H9 (cell line): Measurements from ENCODE around the gene CDC42. TPM values are rescaled to one million over a fixed set of nuclear protein-coding genes. Genes with fewer than 3 reads are reported as not detected.

Experiments
- DNase-seq: peaks from one replicate; pipeline ENCODE4 v3.0.0-alpha.2; 2017
- H2AFZ ChIP-seq: one replicate; pipeline ENCODE4 v1.6.1; 2013; ENCODE audit warnings: mild to moderate bottlenecking, low read length, control low read depth, moderate library complexity
- H2AK5ac ChIP-seq: 2 replicates; pipeline ENCODE4 v1.6.1; 2013; ENCODE audit warnings: low read length, control low read depth, mixed read lengths; ENCODE audit not compliant: insufficient read length
- H2BK120ac ChIP-seq: one replicate; pipeline ENCODE4 v1.6.1; 2013; ENCODE audit warnings: low read depth, mild to moderate bottlenecking, low read length, control low read depth, inconsistent platforms; ENCODE audit not compliant: poor library complexity, severe bottlenecking
- H2BK12ac ChIP-seq: 2 replicates; pipeline ENCODE4 v1.6.1; 2013; ENCODE audit warnings: low read length, control low read depth, mixed read lengths, low read depth; ENCODE audit not compliant: insufficient read length
- H2BK15ac ChIP-seq: 2 replicates; pipeline ENCODE4 v1.6.1; 2013; ENCODE audit warnings: low read depth, low read length, control low read depth
- H2BK20ac ChIP-seq: one replicate; pipeline ENCODE4 v1.6.1; 2013; ENCODE audit warnings: low read depth, mild to moderate bottlenecking, low read length, control low read depth, inconsistent platforms; ENCODE audit not compliant: poor library complexity, severe bottlenecking
- H2BK5ac ChIP-seq: 2 replicates; pipeline ENCODE4 v1.6.1; 2013; ENCODE audit warnings: low read length, control low read depth, mixed read lengths; ENCODE audit not compliant: insufficient read length
- H3K14ac ChIP-seq: 2 replicates; pipeline ENCODE4 v1.6.1; 2013; ENCODE audit warnings: low read length, control low read depth; ENCODE audit not compliant: insufficient read depth
- H3K18ac ChIP-seq: 2 replicates; pipeline ENCODE4 v1.6.1; 2013; ENCODE audit warnings: low read depth, mild to moderate bottlenecking, mixed read lengths, low read length, control low read depth; ENCODE audit not compliant: insufficient read length
- H3K23ac ChIP-seq: 2 replicates; pipeline ENCODE4 v1.6.1; 2013; ENCODE audit warnings: low read length, control low read depth, mixed read lengths, low read depth; ENCODE audit not compliant: insufficient read length
- H3K23me2 ChIP-seq: 2 replicates; pipeline ENCODE4 v1.6.1; 2013; ENCODE audit warnings: low read depth, mild to moderate bottlenecking, mixed read lengths, low read length, control low read depth; ENCODE audit not compliant: insufficient read length, poor library complexity, severe bottlenecking
- H3K27ac ChIP-seq: 2 replicates; pipeline ENCODE4 v1.5.1; 2013; ENCODE audit warnings: low read length, control low read depth, mixed read lengths, low read depth; ENCODE audit not compliant: insufficient read length
- H3K27me3 ChIP-seq: 2 replicates; pipeline ENCODE4 v1.6.1; 2013; ENCODE audit warnings: low read length, control low read depth, inconsistent platforms; ENCODE audit not compliant: insufficient read depth
- H3K4ac ChIP-seq: 2 replicates; pipeline ENCODE4 v1.6.1; 2013; ENCODE audit warnings: low read depth, mild to moderate bottlenecking, control low read depth, inconsistent platforms, low read length, moderate library complexity
- H3K4me1 ChIP-seq: 2 replicates; pipeline ENCODE4 v1.6.1; 2013; ENCODE audit warnings: low read length, control low read depth, inconsistent platforms; ENCODE audit not compliant: insufficient read depth
- H3K4me2 ChIP-seq: 2 replicates; pipeline ENCODE4 v1.6.1; 2013; ENCODE audit warnings: low read length, control low read depth, mixed read lengths; ENCODE audit not compliant: insufficient read length, insufficient read depth
- H3K56ac ChIP-seq: 2 replicates; pipeline ENCODE4 v1.6.1; 2013; ENCODE audit warnings: low read depth, mild to moderate bottlenecking, mixed read lengths, low read length, control low read depth; ENCODE audit not compliant: insufficient read length
- H3K79me1 ChIP-seq: 2 replicates; pipeline ENCODE4 v1.6.1; 2013; ENCODE audit warnings: low read depth, mild to moderate bottlenecking, moderate library complexity, low read length, control low read depth, inconsistent platforms; ENCODE audit not compliant: insufficient read depth, poor library complexity, severe bottlenecking
- H3K79me2 ChIP-seq: 2 replicates; pipeline ENCODE4 v1.6.1; 2013; ENCODE audit warnings: low read length, control low read depth, inconsistent platforms; ENCODE audit not compliant: insufficient read depth
- H3K9ac ChIP-seq: 2 replicates; pipeline ENCODE4 v1.6.1; 2013; ENCODE audit warnings: low read length, control low read depth, mixed read lengths; ENCODE audit not compliant: insufficient read length; ENCODE audit errors: extremely low read depth
- H3K9me3 ChIP-seq: one replicate; pipeline ENCODE4 v1.6.1; 2013; ENCODE audit warnings: low read depth, low read length, inconsistent platforms; ENCODE audit not compliant: control insufficient read depth
- H3T11ph ChIP-seq: one replicate; pipeline ENCODE4 v1.6.1; 2013; ENCODE audit warnings: mild to moderate bottlenecking, low read length, control low read depth, inconsistent platforms
- H4K20me1 ChIP-seq: one replicate; pipeline ENCODE4 v1.6.1; 2013; ENCODE audit not compliant: control insufficient read depth, insufficient read length, insufficient read depth
- H4K5ac ChIP-seq: 2 replicates; pipeline ENCODE4 v1.6.1; 2013; ENCODE audit warnings: low read depth, mild to moderate bottlenecking, mixed read lengths, low read length, control low read depth; ENCODE audit not compliant: insufficient read length
- H4K8ac ChIP-seq: replicated peaks from 2 replicates; pipeline ENCODE4 v1.6.1; 2013; ENCODE audit warnings: low read length, control low read depth, mixed read lengths, low read depth; ENCODE audit not compliant: insufficient read length
- H4K91ac ChIP-seq: 2 replicates; pipeline ENCODE4 v1.6.1; 2013; ENCODE audit warnings: low read depth, mild to moderate bottlenecking, moderate library complexity, mixed read lengths, low read length, control low read depth; ENCODE audit not compliant: insufficient read length
- H3K27ac Mint-ChIP-seq, 3 experiments: 2 replicates in 2 of 3; 3 replicates in 1 of 3; pipeline ENCODE4 v1.8.0; 2020 to 2021; ENCODE audit warnings: mixed read lengths in 3 of 3, mild to moderate bottlenecking in 1 of 3, moderate library complexity in 1 of 3
- H3K27me3 Mint-ChIP-seq: 2 replicates; pipeline ENCODE4 v1.8.0; 2021; ENCODE audit warnings: low read depth, mild to moderate bottlenecking, moderate library complexity, mixed read lengths
- H3K36me3 Mint-ChIP-seq, 3 experiments: 2 replicates in 2 of 3; 3 replicates in 1 of 3; pipeline ENCODE4 v1.8.0; 2020 to 2021; ENCODE audit warnings: low read depth in 3 of 3, mixed read lengths in 3 of 3; ENCODE audit not compliant: insufficient read depth in 1 of 3
- H3K4me1 Mint-ChIP-seq, 2 experiments: 2 replicates each; pipeline ENCODE4 v1.8.0; 2020; ENCODE audit warnings: mixed read lengths in 2 of 2
- H3K4me3 Mint-ChIP-seq, 2 experiments: 2 replicates in 1 of 2; 3 replicates in 1 of 2; pipeline ENCODE4 v1.8.0; 2020 to 2021; ENCODE audit warnings: mild to moderate bottlenecking in 2 of 2, mixed read lengths in 2 of 2, moderate library complexity in 1 of 2
- H3K9me3 Mint-ChIP-seq, 2 experiments: 2 replicates in 1 of 2; 3 replicates in 1 of 2; pipeline ENCODE4 v1.8.0; 2020; ENCODE audit warnings: mild to moderate bottlenecking in 2 of 2, mixed read lengths in 2 of 2, moderate library complexity in 1 of 2
- CTCF ChIP-seq: fragments of 200-600 bp; sonication (generic); conservative IDR thresholded peaks from 3 replicates; pipeline ENCODE4 v1.8.0; 2021; ENCODE audit warnings: antibody characterized with exemption, mild to moderate bottlenecking
- WGBS: extraction: QIAGEN DNeasy Blood & Tissue Kit; methylation state at CpG from one replicate; pipeline ENCODE4 v1.1.7; 2013; ENCODE audit warnings: missing lambda C conversion rate, low lambda C conversion rate, mixed read lengths; ENCODE audit not compliant: insufficient read length; ENCODE audit errors: extremely low coverage; 5-methylcytosine and 5-hydroxymethylcytosine counted together
- total RNA-seq: library from RNA; stranded (reverse); gene quantifications from 2 replicates; pipeline ENCODE4 v1.2.1, GENCODE V29; 2021

CDC42 gene
- total RNA-seq, 1 experiment from 2014 or later: 197 TPM

GRCh38 chr1:22098752-22099151, 46.2 kb downstream of the CDC42 start:
- Histone ChIP-seq H2BK5ac (no peak overlapping the region), H4K20me1 (no peaks in the 10 kb centered on the region), H2BK15ac (no peak overlapping the region), H3K23me2 (no peaks in the 10 kb centered on the region), H3K23ac (no peak overlapping the region), H3K4ac (no peak overlapping the region), H3K27me3 (no peaks in the 10 kb centered on the region), H2BK12ac (no peak overlapping the region), H2BK20ac (no peak overlapping the region), H3T11ph (no peak overlapping the region), H3K27ac (no peak overlapping the region), H2BK120ac (no peak overlapping the region), H2AK5ac (no peak overlapping the region), H3K79me1 (no peaks in the 10 kb centered on the region), H4K5ac (no peak overlapping the region), H3K4me2 (no peak overlapping the region), H4K8ac (no peak overlapping the region), H3K18ac (no peak overlapping the region), H4K91ac (no peak overlapping the region), H2AFZ (no peak overlapping the region), H3K79me2 (peaks cover 1% of the 10 kb centered on the region; the same call in 1 of the 2 replicates), H3K56ac (no peak overlapping the region), H3K9ac (no peak overlapping the region), H3K14ac (no peak overlapping the region), H3K4me1 (no peaks in the 10 kb centered on the region), H3K9me3 (no peaks in the 10 kb centered on the region)
- no peak overlapping the region for H3K27ac Mint-ChIP-seq
- H3K27me3 Mint-ChIP-seq: no peaks in the 10 kb centered on the region
- H3K36me3 Mint-ChIP-seq: peaks cover 0 to 46% (median 24%) of the 10 kb centered on the region in 3 experiments; a peak in 5 of 7 replicates
- WGBS: no CpG with 5 or more reads among the region's 10 CpGs
- no peaks in the 10 kb centered on the region for H3K9me3 Mint-ChIP-seq
- H3K4me1 Mint-ChIP-seq: no peaks in the 10 kb centered on the region; a peak in 1 of 4 replicates
- no peak for TF ChIP-seq CTCF
- DNase-seq: no peak
- no peak overlapping the region for H3K4me3 Mint-ChIP-seq
